PFSK-1 (cell line): Measurements from ENCODE around the gene SEMA3D.

Experiments
- FOXP2 ChIP-seq: optimal IDR thresholded peaks from 2 replicates; pipeline ENCODE3; 2011; ENCODE audit warnings: borderline replicate concordance, control low read depth, inconsistent platforms; ENCODE audit not compliant: insufficient read depth; ENCODE audit errors: extremely low read length, extremely low read depth
- POLR2AphosphoS5 ChIP-seq: IDR thresholded peaks from 2 replicates; pipeline ENCODE4 v1.6.1; 2012; ENCODE audit warnings: low read depth, mild to moderate bottlenecking, control low read depth, low read length, moderate library complexity
- SIN3A ChIP-seq: IDR thresholded peaks from 2 replicates; pipeline ENCODE4 v1.6.1; 2012; ENCODE audit warnings: mild to moderate bottlenecking, low read length, moderate library complexity, borderline replicate concordance; ENCODE audit not compliant: insufficient read depth
- TAF1 ChIP-seq: IDR thresholded peaks from 2 replicates; pipeline ENCODE4 v1.6.1; 2012; ENCODE audit warnings: low read length, control low read depth, borderline replicate concordance; ENCODE audit not compliant: insufficient read depth
- TF ChIP-seq, protein P1 (sequence below), 2 experiments: IDR thresholded peaks; 2 replicates each; pipeline versions ENCODE4 v1.6.1 to v1.8.0; 2011 to 2012; ENCODE audit warnings: low read depth in 2 of 2, low read length in 2 of 2, control low read depth in 1 of 2, inconsistent platforms in 1 of 2, mild to moderate bottlenecking in 1 of 2, moderate library complexity in 1 of 2; ENCODE audit not compliant: insufficient read depth in 1 of 2

The SEMA3D gene

DNA sequence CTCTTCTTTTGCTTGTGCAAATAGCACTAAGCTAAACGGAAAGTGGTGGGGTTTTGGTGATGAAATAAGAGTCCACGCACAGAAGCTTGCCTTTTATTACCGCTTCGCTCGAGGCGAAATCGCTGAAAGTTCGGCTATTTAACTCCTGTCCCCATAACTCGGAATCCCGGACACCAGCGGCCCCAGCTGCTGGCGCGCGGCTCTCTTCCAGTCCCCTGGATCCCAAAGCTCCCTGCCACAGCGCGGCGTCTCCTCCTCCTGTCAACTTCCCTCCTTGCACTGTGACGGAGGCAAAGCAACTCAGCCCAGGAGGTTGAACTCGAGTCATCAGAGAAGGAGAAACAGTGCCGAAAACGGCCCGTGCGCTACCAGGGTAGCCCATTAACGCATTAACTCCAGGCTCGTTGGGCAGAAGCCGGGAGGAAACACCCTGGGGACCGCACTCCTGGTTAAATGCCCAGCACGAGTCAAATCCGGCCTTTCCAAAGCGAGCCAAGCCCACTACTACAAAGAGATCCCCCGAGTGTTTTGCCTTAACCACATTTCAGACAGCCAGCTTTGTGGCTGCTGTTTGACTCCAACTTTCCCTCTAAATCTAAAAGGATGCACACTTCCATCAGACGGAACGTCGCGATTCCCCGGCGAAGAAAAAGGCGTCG is 1.3 kb downstream of the SEMA3D start:
- TF ChIP-seq, protein P1, sequence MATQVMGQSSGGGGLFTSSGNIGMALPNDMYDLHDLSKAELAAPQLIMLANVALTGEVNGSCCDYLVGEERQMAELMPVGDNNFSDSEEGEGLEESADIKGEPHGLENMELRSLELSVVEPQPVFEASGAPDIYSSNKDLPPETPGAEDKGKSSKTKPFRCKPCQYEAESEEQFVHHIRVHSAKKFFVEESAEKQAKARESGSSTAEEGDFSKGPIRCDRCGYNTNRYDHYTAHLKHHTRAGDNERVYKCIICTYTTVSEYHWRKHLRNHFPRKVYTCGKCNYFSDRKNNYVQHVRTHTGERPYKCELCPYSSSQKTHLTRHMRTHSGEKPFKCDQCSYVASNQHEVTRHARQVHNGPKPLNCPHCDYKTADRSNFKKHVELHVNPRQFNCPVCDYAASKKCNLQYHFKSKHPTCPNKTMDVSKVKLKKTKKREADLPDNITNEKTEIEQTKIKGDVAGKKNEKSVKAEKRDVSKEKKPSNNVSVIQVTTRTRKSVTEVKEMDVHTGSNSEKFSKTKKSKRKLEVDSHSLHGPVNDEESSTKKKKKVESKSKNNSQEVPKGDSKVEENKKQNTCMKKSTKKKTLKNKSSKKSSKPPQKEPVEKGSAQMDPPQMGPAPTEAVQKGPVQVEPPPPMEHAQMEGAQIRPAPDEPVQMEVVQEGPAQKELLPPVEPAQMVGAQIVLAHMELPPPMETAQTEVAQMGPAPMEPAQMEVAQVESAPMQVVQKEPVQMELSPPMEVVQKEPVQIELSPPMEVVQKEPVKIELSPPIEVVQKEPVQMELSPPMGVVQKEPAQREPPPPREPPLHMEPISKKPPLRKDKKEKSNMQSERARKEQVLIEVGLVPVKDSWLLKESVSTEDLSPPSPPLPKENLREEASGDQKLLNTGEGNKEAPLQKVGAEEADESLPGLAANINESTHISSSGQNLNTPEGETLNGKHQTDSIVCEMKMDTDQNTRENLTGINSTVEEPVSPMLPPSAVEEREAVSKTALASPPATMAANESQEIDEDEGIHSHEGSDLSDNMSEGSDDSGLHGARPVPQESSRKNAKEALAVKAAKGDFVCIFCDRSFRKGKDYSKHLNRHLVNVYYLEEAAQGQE (IDR thresholded peaks at IDR 0.05; ENCODE audit: insufficient read depth in 1 of 2, low read depth in 2 of 2, low read length in 2 of 2) = no peak
- 0 out of 2 replicates have a peak, but pooled peaks have one; percentile 18 for TF ChIP-seq SIN3A

DNA sequence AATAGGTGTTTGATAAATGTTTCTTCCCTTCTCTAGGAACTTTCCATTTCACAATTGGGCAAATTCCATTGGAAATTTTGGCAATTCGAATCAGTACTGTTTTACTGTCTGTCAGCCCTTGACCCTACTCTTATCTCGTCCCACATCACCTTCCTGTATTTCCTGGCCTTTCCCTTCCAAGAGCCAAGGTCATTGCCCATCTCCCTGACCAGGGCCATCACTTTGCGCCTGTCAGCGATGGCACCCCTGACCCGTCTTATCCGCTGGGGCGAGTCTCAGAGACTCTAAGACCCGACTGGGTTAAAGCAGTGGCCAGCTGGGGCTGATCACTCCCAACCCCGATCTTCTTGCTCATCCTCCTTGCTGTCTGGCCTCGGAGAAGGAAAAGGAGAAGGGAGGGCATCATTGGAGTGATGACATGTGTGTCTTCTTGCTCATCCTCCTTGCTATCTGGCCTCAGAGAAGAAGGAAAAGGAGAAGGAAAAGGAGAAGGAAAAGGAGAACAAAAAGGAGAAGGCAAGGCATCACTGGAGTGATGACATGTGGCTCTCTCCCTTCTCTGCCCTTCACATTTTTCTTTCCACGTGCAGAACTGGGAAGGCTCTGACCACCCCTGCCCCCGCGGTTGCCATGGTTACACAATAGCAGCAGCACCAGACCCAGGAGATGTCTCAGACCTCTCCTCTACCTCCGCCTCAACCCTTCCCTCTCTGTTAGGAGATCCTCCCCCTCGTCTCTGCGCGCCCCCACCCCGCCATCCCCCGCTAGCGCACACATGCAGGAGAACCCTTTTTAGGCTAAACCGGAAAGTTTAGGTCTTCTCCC is 2.0 kb downstream of the SEMA3D start:
- TF ChIP-seq TAF1 (no peak), SIN3A (no peak), POLR2AphosphoS5 (no peak)
- TF ChIP-seq, protein P1 (IDR thresholded peaks at IDR 0.05; ENCODE audit: insufficient read depth in 1 of 2, low read depth in 2 of 2, low read length in 2 of 2) = no peak

DNA sequence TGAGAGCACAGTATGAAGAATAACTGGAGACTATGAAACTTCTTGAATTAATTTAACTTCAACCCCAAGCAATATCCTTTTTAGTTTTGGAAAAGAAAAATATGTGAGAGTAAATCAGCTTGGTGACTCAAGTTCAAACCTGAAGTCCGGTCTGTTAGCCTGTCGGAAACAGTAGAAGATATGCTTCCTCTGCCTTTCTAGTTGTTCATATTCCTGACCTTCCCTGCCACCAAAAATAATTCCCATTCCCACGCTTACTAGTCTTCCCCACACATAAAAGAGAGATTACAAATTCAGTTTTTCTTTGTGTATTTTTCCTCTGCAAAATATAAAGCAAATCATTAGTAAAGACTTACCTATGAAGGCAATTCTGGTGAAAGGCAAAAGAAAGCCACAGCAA is 3.6 kb downstream of the SEMA3D start:
- TF ChIP-seq, protein P1 (IDR thresholded peaks at IDR 0.05; ENCODE audit: insufficient read depth in 1 of 2, low read depth in 2 of 2, low read length in 2 of 2) = no peak
- TF ChIP-seq FOXP2 = no peak
- TF ChIP-seq SIN3A = no peak
- TF ChIP-seq POLR2AphosphoS5 = no peak
- TF ChIP-seq TAF1 = no peak

DNA sequence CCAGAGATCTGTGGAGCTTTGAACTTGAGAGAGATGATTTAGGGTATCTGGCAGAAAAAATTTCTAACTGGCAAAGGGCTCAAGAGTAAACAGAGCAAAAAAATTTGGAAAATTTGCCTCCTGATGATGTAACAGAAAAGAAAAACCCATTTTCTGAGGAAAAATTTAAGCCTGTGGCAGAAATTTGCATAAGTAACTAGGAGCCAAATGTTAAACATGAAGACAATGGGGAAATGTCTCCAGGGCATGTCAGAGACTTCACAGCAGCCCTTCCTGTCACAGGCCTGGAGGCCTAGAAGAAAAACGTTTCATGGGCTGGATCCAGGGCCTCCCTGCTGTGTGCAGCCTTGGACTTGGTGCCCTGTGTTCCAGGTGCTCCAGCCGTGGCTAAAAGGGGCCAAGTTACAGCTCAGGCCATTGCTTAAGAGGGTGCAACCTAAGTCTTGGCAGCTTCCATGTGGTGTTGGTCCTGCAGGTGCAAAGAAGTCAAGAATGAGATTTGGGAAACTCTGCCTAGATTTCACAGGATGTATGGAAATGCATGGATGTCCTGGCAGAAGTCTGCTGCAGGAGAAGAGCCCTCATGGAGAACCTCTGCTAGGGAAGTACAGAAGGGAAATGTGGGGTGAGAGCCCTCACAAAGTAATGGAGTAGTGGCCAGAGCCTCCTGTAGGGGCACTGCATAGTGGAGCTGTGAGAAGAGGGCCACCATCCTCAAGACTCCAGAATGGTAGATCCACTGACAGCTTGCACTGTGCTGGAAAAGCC is 8.1 kb downstream of the SEMA3D start:
- TF ChIP-seq FOXP2 = no peak

DNA sequence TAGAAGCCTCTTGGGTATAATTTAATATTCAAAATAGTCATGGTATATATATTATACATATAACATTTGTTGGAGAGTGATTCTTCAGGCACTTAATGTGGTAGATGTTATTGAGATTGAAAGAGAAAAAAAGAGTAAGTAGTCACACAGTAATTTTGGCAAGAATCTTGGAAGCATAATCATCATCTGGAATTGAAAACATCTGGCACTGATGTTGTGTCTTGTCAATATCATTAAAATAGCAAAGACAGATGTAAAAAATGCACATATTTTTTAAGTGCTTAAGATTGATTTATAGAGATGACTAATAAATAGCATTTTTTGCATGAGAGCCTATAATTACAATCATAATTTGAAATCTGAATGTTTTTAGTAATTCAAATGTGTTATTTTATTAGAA is 9.5 kb downstream of the SEMA3D start:
- no peak for TF ChIP-seq FOXP2
- TF ChIP-seq POLR2AphosphoS5 = no peak
- TF ChIP-seq, protein P1 (IDR thresholded peaks at IDR 0.05; ENCODE audit: insufficient read depth in 1 of 2, low read depth in 2 of 2, low read length in 2 of 2) = no peak
- no peak for TF ChIP-seq TAF1
- TF ChIP-seq SIN3A = no peak
